Colonic mucosa (tissue), 4 donors: ENCODE results near the gene SRGAP2. TPM values are rescaled to one million over a fixed set of nuclear protein-coding genes. Genes with fewer than 3 reads are reported as not detected.
A peak's percentile ranks its signal among the peaks of the same experiment; 100 is the strongest.
"Not testable (repeated sequence)": the region's sequence is repeated elsewhere in the genome, so short reads cannot be mapped to it uniquely, and the experiment has no call there.

Source experiments
- DNase-seq: peaks from one replicate; pipeline ENCODE4 v3.0.0-alpha.2; 2020
- H3K27ac ChIP-seq: fragments of 200-600 bp; one replicate; pipeline ENCODE4 v1.8.0; 2021
- H3K27me3 ChIP-seq: fragments of 200-600 bp; one replicate; pipeline ENCODE4 v1.8.0; 2021
- H3K36me3 ChIP-seq: fragments of 200-600 bp; one replicate; pipeline ENCODE4 v1.8.0; 2021
- H3K4me1 ChIP-seq: fragments of 200-600 bp; one replicate; pipeline ENCODE4 v1.8.0; 2021; ENCODE audit warnings: mild to moderate bottlenecking
- H3K4me3 ChIP-seq: fragments of 200-600 bp; one replicate; pipeline ENCODE4 v1.8.0; 2021
- H3K9ac ChIP-seq, 2 donors: one replicate each; pipeline ENCODE4 v1.7.0; 2013; ENCODE audit warnings: control low read depth in 2 of 2, low read depth in 2 of 2, low read length in 2 of 2
- H3K9me3 ChIP-seq: fragments of 200-600 bp; one replicate; pipeline ENCODE4 v1.8.0; 2021
- intact Hi-C: fragments of 100-400 bp; cut with DNase I; formaldehyde crosslinking; loops from one replicate; pipeline ENCODE4 v1.14.1; 2022
- total RNA-seq, 2 donors: library from RNA; stranded (reverse); fragmentation: NEBNext Ultra II Directional in 1 of 2; extraction: Animal tissue kit (Norgen Biotek cat#: 25700) in 1 of 2; gene quantifications; one replicate each; pipeline ENCODE4 v1.2.1, GENCODE V29; 2021
- donor health status: healthy.
- donor health status: DM: no; HTN: no; CAD: no.
- donor health status: DM: no; HTN: no; CAD: no.

Gene SRGAP2
- total RNA-seq, result 10 to 100 TPM; 12.0 to 26.1 TPM

DNA sequence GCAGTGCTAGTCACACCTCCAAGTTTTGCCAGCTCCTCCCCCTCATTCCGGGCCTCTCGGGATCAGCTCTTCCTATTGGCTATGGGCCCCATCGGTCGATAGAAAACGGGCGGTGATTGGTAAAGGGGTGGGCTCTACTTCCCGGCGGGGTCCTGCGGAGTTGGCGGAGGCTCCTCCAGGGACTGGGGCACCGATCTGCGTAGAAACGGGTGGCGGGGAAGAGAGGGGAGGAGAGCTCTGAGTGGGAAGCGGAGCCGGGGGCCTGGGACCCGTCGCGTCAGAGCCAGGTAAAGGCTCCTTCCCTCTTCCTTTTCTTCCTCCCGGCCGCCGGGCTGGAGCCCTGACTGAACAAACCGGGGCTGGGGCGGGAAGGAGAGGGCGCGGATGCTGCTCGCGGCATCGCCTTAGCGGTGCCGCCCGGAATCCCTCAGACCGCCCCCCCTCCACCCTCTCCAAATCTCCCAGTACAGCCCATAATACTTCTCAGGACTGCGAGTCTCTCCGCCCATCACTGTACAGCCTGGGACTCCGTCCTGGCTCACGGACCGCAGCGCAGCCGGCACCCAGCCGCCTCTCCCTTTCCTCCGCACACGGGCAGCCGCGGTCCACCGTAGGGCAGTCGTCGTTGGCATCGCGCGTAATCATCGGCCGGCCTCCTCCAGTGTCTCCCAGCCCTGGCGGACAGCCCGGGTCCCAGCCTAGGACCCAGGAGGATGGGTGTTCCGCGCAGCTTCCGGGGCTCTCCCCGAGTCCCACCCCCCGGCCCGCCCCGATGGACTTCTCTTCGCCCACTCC is at the start of gene SRGAP2:
TSS of gene SRGAP2 (plus strand) at position 178 of the 795 bp plus-strand sequence. CDS start 2,430 bp downstream, outside the sequence.
- Histone ChIP-seq H3K9ac (peak within 1 kb of the TSS in 1 of 2 donors; percentile 60), H3K4me3 (peak within 1 kb of the TSS; percentile 48), H3K27ac (peak within 1 kb of the TSS; percentile 55)
- peak; percentile 59 for DNase-seq
- intact Hi-C loops, H3K27me3 ChIP-seq, H3K4me1 ChIP-seq, H3K36me3 ChIP-seq, H3K9me3 ChIP-seq: not testable (repeated sequence)

DNA sequence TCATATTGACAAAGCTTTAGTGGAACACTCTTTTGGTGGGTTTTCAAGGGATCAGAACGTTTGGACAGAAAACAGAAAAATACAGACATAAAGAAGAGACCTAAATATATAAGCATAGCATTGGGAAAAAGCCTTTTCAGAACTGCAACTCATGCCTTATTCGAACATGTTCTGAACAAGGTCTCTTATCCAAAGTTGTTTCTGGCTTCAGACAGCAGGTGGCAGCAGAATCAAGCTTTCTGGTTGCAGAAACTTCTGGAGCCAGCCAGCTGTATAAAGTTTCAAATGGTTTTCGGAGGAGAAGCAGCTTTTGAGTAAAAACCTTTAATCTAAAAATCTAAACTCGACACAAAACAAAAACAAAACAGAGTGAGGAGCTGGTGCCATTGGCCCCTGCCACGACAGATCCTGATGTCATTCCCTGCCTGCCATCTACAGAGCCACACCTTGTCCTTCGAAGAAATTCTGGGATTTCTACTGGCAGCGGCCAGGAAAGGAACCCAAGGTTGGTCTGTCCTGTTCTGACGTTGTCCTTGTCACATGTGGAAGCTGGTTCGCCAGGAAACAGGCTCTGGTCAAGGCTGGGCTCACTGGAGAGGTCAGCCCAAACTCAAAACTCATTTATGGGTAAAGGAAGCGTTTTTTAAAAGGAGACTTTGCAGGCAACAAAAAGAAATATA is 35.9 kb upstream of the SRGAP2 start:
- intact Hi-C loops, H3K9me3 ChIP-seq, H3K27ac ChIP-seq, H3K36me3 ChIP-seq, H3K9ac ChIP-seq, H3K4me1 ChIP-seq, H3K4me3 ChIP-seq, H3K27me3 ChIP-seq, DNase-seq: not testable (repeated sequence)

DNA sequence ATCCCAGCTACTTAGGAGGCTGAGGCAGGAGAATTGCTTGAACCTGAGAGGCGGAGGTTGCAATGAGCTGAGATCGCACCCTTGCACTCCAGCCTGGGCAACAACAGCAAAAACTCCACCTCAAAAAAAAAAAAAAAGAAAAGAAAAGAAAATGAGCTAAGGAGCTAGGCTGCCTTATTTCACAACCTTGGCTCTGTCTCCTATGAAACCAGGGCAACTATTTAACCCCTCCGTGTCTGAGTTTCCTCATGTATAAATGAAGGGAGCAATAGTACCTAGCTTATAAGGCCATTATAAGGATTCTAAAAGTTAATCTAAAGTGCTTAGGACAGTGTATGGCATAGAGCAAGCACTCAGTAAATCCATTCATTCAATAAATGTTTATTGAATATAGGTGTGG is 33.5 kb upstream of the SRGAP2 start:
- H3K27ac ChIP-seq, H3K36me3 ChIP-seq, H3K27me3 ChIP-seq, DNase-seq, H3K4me3 ChIP-seq, intact Hi-C loops, H3K4me1 ChIP-seq, H3K9ac ChIP-seq, H3K9me3 ChIP-seq: not testable (repeated sequence)

DNA sequence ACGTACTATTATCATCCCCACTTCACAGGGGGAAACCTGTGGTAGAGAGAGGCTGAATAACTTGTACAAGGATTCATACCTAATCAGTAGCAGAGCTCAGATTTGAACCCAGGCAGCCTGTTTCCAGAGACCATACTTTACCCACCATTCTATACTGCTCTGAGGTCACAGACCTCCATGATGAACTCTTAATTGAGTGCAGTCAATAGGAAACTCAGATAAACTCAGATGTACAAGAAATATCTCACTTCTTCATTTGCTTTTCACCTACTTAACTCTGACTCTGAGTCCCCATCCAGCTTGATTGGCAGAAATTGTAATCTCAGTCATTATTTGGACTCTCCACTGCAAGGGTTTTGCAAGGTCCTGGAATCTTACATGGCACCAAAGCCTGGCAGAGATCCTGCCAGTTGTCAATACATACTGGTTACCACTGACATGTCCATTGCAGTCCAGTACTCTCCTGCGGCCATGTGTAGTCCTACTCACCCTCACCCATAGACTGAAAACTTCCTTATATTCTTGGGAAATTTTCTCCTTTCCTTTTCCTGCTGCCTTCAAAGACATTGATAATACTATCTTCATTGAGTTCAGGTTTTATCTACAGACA is 30.1 kb upstream of the SRGAP2 start:
- H3K9ac ChIP-seq, H3K4me3 ChIP-seq, H3K36me3 ChIP-seq, H3K27me3 ChIP-seq, H3K4me1 ChIP-seq, DNase-seq, intact Hi-C loops, H3K9me3 ChIP-seq, H3K27ac ChIP-seq: not testable (repeated sequence)

DNA sequence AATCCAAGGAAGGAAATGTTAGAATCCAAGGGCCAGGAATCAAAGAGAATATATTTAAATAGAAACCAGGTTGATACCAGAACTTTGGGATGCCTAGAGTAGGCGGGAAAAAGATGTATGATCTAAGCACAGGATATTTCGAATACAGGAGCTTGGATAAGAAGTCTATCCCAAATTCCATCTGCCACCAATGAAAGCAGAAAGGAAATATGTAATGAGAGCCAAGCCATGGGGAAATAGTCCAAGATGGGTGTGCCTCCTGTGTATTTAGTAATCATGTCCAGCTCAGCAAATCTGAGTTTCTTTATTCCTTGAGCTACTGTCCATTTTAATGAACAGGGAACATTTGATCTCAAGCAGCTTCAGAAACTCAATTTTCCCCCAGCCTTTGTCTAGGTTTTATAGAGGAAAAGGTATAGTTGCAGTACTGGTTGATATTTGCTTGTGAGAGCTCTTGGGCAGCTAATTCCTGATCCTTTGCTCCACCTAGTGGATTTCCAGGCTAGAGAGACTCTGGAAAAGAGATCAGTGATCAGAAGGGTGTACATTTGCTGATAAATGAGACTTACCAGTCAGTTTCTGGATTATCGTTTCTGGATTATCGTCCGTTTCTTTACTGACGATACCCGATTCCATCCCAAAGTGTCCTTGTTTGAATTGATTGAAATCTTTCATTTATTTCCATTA is 29.0 kb upstream of the SRGAP2 start:
- H3K36me3 ChIP-seq, H3K4me1 ChIP-seq, intact Hi-C loops, H3K27ac ChIP-seq, DNase-seq, H3K9me3 ChIP-seq, H3K4me3 ChIP-seq, H3K27me3 ChIP-seq, H3K9ac ChIP-seq: not testable (repeated sequence)

DNA sequence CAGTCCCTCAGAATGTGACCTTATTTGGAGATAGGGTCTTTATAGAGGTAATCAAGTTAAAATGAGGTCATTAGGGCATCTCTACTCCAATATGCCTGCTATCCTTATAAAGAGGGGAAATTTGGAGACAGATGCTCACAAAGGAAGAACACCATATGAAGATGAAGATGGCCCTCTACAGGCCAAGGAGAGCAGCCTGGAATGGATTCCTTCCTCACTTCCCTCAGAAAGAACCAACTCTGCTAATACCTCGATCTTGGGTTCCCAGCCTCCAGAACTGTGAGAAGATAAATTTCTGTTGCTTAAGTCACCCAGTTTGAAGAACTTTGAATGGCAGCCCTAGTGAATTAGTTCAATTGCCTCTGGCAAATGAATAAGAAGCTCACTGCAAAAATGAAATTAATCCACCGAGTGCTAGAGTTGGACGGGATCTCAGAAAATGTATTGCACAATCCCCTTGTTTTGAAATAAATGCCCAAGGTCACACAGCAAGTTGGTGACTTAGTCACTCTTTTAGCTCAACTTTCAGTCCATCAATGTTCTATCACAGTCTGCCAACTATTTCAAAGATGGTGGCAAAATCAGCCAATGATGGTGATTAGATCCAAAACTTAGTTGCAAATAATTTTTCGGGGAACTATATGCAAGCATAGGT is 27.8 kb upstream of the SRGAP2 start:
- H3K9ac ChIP-seq, intact Hi-C loops, H3K4me3 ChIP-seq, DNase-seq, H3K36me3 ChIP-seq, H3K9me3 ChIP-seq, H3K4me1 ChIP-seq, H3K27ac ChIP-seq, H3K27me3 ChIP-seq: not testable (repeated sequence)

DNA sequence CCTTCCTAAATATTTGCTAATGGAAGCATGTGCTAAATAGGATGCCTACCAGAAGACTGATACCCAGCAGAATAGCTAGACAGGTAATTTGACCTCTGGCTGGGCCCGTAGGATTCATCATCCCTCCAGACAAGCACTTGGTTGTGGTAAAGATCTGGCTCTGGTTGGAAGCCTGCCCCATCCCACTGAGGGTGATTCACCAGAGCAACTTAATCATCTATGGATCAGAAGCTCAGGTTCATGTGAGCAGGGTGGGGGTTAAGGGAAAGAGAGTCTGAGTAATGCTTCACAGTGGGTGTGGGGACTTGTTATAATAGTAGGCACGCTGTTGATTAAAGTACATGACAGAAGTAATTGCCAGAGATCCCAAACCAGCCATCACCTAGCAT is 27.2 kb upstream of the SRGAP2 start:
- H3K9me3 ChIP-seq, intact Hi-C loops, H3K4me3 ChIP-seq, H3K4me1 ChIP-seq, H3K27me3 ChIP-seq, H3K36me3 ChIP-seq, H3K9ac ChIP-seq, H3K27ac ChIP-seq, DNase-seq: not testable (repeated sequence)

DNA sequence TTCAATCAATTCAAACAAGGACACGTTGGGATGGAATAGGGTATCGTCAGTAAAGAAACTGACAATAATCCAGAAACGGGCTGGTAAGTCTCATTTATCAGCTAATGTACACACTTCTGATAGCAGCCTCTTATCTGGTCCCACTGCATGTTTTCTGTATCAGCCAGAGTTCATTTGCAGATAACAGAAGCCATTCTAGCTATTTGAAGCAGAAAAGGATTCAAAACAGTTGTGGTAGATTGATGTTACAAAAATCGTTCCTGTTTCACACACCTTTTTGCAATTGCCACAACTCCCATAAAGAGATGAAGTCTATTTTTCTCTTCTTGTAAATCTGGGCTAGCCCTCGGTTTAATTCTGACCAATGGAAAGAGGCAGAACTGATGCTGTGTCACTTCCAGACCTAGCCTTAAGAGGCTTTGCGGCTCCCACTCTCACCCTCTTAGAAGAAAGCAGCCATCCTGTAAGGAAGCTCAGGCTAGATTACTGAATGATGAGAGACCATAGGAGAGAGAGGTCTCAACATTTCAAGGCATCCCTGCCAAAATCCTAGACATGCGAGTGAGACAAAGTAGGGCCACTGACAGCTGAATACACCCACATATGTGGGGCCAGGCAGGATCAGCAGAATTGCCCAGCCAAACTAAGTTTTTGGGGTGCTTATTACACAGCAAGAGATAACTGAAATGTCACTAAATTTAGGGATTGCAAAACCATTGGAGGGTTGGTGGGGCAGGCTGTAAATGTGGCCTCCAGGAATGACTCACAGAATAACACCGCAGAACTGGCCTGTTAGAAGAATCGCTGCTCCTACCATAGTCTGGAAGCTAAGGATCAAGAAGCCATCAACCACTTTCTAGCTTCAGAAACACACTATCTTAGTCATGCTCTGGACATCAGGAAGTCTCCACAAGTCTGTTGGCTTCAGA is 25.0 kb upstream of the SRGAP2 start:
- H3K27ac ChIP-seq, H3K9ac ChIP-seq, H3K4me1 ChIP-seq, H3K36me3 ChIP-seq, H3K4me3 ChIP-seq, intact Hi-C loops, H3K27me3 ChIP-seq, H3K9me3 ChIP-seq, DNase-seq: not testable (repeated sequence)

DNA sequence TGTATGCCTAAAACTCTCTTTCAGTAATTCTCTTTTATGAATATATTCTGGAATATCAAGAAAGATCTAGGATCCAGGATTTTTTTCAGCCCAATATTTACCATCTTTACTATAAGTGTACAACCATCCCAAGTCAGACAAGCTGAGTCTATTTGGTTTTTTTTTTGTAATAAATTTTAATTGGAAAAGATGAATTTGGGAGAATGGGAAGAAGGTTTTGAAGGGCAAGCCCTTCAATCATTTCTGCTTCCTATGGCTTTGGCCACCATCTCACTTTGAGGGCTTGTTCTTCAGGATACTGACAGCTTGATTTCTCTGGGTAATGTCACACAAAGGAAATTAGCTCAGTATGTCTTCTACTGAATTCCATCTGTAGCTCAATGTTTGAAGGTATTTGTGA is 23.7 kb upstream of the SRGAP2 start:
- H3K4me3 ChIP-seq, intact Hi-C loops: not testable (repeated sequence)

DNA sequence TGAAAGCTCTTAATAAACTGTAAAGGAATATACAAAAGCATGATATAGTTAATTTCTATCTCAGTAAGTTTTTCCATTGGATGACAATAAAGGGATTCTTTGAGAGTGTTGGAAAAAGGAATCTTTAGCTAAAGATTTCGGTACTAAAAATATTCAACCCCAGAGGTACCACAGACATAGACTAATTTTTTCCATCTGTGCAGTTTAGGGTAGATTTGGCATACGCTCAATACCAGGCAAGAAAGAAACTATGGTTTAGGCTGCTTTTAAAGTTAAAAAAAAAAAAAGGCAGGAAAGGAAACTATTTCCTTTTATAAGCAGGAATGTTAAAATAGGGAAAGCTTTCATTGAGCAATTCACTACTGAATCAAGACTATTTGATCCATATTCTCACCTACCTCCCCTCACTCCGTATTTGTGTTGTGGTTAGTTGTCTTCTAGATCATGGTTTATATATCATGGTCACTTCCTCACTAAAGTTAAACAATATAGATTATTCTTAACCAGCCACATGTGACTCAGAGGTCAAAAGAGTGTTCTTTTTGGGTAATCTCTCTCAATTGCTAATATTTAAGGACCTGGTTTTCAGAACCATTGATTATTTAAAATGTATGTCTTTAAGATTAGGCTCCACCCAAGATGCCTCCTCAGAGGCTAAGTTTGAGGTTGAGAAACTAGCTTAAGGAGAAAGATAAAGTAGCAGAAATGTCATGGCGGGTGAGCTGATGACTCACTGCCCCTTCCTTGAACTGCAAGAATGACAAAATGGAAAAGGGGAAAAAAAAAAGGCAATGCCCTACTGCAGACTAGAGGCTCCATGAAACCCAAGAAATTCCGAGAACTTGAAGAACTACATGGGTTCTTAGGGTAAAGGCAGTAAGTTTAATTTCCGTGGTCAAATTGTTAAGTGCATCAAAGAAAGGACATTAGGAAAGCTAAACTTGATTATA is 20.7 kb upstream of the SRGAP2 start:
- H3K36me3 ChIP-seq, H3K27ac ChIP-seq, H3K4me3 ChIP-seq, H3K27me3 ChIP-seq, H3K9me3 ChIP-seq, H3K9ac ChIP-seq, H3K4me1 ChIP-seq, DNase-seq, intact Hi-C loops: not testable (repeated sequence)

More for the DNA sequence above, 23.7 kb upstream of the SRGAP2 start:
- not testable (repeated sequence) for H3K9me3 ChIP-seq, H3K27me3 ChIP-seq, H3K9ac ChIP-seq, H3K27ac ChIP-seq, H3K4me1 ChIP-seq, DNase-seq, H3K36me3 ChIP-seq

DNA sequence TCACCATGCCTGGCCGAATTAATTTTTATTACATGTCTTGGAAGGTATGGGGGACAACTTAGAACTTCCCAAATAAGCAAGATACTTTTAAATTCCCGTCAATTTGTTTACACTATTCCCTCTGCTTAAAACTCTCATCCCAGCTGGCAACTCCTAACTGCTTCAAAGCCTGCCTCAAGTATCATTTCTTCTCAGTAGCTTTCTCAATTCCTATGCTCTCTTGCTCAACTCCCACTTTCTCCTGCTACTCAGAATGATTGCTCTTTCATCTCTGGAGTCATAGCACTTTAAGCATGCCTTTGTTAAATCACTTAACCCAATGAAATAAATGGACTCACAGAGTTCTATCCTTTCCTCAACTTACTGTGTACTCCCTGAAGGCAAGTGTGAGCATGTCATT is 19.6 kb upstream of the SRGAP2 start:
- H3K4me3 ChIP-seq, H3K9ac ChIP-seq, H3K4me1 ChIP-seq, H3K9me3 ChIP-seq, DNase-seq, intact Hi-C loops, H3K27ac ChIP-seq, H3K36me3 ChIP-seq, H3K27me3 ChIP-seq: not testable (repeated sequence)
